HepG2 (cell line): ENCODE measurements around the gene FNDC4. TPM values are rescaled to one million over a fixed set of nuclear protein-coding genes. Genes with fewer than 3 reads are reported as not detected.

Source experiments
- FOXK2 ChIP-seq: fragments of 450-650 bp; IDR thresholded peaks from 2 replicates; pipeline ENCODE4 v1.6.1; 2016
- HIVEP1 ChIP-seq: sonication (generic); formaldehyde crosslinking; IDR thresholded peaks from 2 replicates; pipeline ENCODE4 v1.4.0; 2020; ENCODE audit warnings: mild to moderate bottlenecking, missing genetic modification reagents
- KDM2A ChIP-seq: sonication (generic); formaldehyde crosslinking; IDR thresholded peaks from 2 replicates; pipeline ENCODE4 v1.4.0; 2020; ENCODE audit warnings: low read depth, missing genetic modification reagents, borderline replicate concordance
- MLXIP ChIP-seq: sonication (generic); formaldehyde crosslinking; IDR thresholded peaks from 2 replicates; pipeline ENCODE4 v1.9.0; 2021; ENCODE audit warnings: missing genetic modification reagents, borderline replicate concordance
- NAIF1 ChIP-seq: sonication (generic); formaldehyde crosslinking; IDR thresholded peaks from 2 replicates; pipeline ENCODE4 v1.5.0; 2020; ENCODE audit warnings: mild to moderate bottlenecking, missing genetic modification reagents, borderline replicate concordance
- NR2F1 ChIP-seq, 2 experiments: fragments of 450-650 bp in 1 of 2; formaldehyde crosslinking in 1 of 2; IDR thresholded peaks; 2 replicates each; pipeline versions ENCODE4 v1.5.0 to v1.6.1; 2016 to 2020; ENCODE audit warnings: mild to moderate bottlenecking in 1 of 2, missing compliant biosample characterization in 1 of 2, missing genetic modification reagents in 1 of 2, moderate library complexity in 1 of 2
- RBM22 ChIP-seq: fragments of 200-400 bp; formaldehyde crosslinking; optimal IDR thresholded peaks from 2 replicates; pipeline ENCODE3; 2017; ENCODE audit warnings: mild to moderate bottlenecking, low read length, moderate library complexity
- SMYD3 ChIP-seq: sonication (generic); formaldehyde crosslinking; IDR thresholded peaks from 2 replicates; pipeline ENCODE4 v1.8.1; 2023; ENCODE audit warnings: mild to moderate bottlenecking, missing genetic modification reagents
- SPEN ChIP-seq: sonication (generic); formaldehyde crosslinking; IDR thresholded peaks from 2 replicates; pipeline ENCODE4 v1.5.1; 2020; ENCODE audit warnings: low read depth, mild to moderate bottlenecking, missing genetic modification reagents
- YEATS2 ChIP-seq: sonication (generic); formaldehyde crosslinking; IDR thresholded peaks from 2 replicates; pipeline ENCODE4 v1.4.0; 2020; ENCODE audit warnings: missing genetic modification reagents, borderline replicate concordance
- ZKSCAN1 ChIP-seq: fragments of 150-350 bp; IDR thresholded peaks from 2 replicates; pipeline ENCODE4 v1.6.1; 2014; ENCODE audit warnings: low read length
- ZNF281 ChIP-seq: sonication (generic); formaldehyde crosslinking; IDR thresholded peaks from 2 replicates; pipeline ENCODE4 v1.4.0; 2020; ENCODE audit warnings: missing genetic modification reagents, borderline replicate concordance
- ZNF703 ChIP-seq: sonication (generic); formaldehyde crosslinking; IDR thresholded peaks from 2 replicates; pipeline ENCODE4 v1.5.1; 2020; ENCODE audit warnings: missing genetic modification reagents, mild to moderate bottlenecking, moderate library complexity, borderline replicate concordance
- ZNF747 ChIP-seq: sonication (generic); formaldehyde crosslinking; IDR thresholded peaks from 2 replicates; pipeline ENCODE4 v1.8.1; 2023; ENCODE audit warnings: missing genetic modification reagents, mild to moderate bottlenecking, borderline replicate concordance
- ZNF775 ChIP-seq: sonication (generic); formaldehyde crosslinking; IDR thresholded peaks from 2 replicates; pipeline ENCODE4 v1.4.0; 2020; ENCODE audit warnings: missing genetic modification reagents, mild to moderate bottlenecking, moderate library complexity, borderline replicate concordance
- polyA plus RNA-seq, 8 experiments: library from polyadenylated mRNA; depleted of rRNA in 3 of 8; stranded (reverse) in 7 of 8; unstranded in 1 of 8; fragments of >200 nt; fragmentation: Illumina TruSeq in 4 of 8; extraction: Trizol in 4 of 8; gene quantifications; 2 replicates each; pipeline versions ENCODE4 v1.2.1 to v1.2.3, GENCODE V29; 2011 to 2016; ENCODE audit warnings: low read depth in 4 of 8, missing spikeins in 1 of 8, mixed read lengths in 1 of 8; ENCODE audit not compliant: insufficient read depth in 1 of 8
- total RNA-seq, 5 experiments: library from RNA; depleted of rRNA; stranded (reverse); fragments of >200 nt; fragmentation: Illumina TruSeq; extraction: Trizol; gene quantifications; 2 replicates each; pipeline ENCODE4 v1.2.3, GENCODE V29; 2016; ENCODE audit warnings: low read depth in 1 of 5
- TF ChIP-seq, protein P1 (sequence below): sonication (generic); formaldehyde crosslinking; IDR thresholded peaks from 2 replicates; pipeline ENCODE4 v1.4.0; 2020; ENCODE audit warnings: mild to moderate bottlenecking, low read depth, missing genetic modification reagents
- TF ChIP-seq, protein P2 (sequence below): sonication (generic); formaldehyde crosslinking; IDR thresholded peaks from 2 replicates; pipeline ENCODE4 v1.4.0; 2020; ENCODE audit warnings: missing genetic modification reagents, borderline replicate concordance
- TF ChIP-seq, protein P3 (sequence below): sonication (generic); formaldehyde crosslinking; IDR thresholded peaks from 2 replicates; pipeline ENCODE4 v1.4.0; 2020; ENCODE audit warnings: mild to moderate bottlenecking, missing genetic modification reagents, borderline replicate concordance

FNDC4 gene
- total and polyA plus RNA-seq, 2 of the 13 experiments (the other 11 are each of a cell fraction or from before 2014, with no cell fraction given), result 9.0 to 17.4 TPM

DNA sequence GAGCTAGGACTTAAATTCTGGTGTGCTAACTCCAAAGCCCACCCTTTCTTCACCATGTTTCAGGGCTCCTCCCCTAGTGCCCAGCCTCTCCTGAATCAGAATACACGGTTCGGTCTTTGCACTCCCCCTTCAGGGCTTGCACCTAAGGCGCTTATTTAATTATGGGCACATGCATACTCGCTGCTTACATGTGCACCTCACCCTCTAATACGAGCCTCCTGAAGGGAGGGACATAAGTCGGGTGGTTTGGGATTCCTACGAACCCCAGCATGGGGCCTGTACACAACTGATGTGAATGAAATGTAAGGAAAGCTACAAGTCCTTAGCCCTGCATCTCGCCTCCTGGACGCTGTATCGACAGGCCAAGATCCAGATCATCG lies 5.9 kb downstream of the FNDC4 start (continued):
- TF ChIP-seq MLXIP (no peak), KDM2A (no peak), ZNF281 (CRISPR knock-in tag) (no peak), NR2F1 (CRISPR knock-in tag; IDR thresholded peaks at IDR 0.05) (no peak), YEATS2 (CRISPR knock-in tag) (no peak), FOXK2 (no peak), RBM22 (no peak), HIVEP1 (CRISPR knock-in tag) (no peak), ZNF747 (CRISPR knock-in tag) (no peak), SPEN (no peak), NAIF1 (CRISPR knock-in tag) (no peak), ZNF703 (no peak), ZKSCAN1 (no peak), ZNF775 (CRISPR knock-in tag) (no peak), SMYD3 (CRISPR knock-in tag) (no peak)
- TF ChIP-seq, protein P1, sequence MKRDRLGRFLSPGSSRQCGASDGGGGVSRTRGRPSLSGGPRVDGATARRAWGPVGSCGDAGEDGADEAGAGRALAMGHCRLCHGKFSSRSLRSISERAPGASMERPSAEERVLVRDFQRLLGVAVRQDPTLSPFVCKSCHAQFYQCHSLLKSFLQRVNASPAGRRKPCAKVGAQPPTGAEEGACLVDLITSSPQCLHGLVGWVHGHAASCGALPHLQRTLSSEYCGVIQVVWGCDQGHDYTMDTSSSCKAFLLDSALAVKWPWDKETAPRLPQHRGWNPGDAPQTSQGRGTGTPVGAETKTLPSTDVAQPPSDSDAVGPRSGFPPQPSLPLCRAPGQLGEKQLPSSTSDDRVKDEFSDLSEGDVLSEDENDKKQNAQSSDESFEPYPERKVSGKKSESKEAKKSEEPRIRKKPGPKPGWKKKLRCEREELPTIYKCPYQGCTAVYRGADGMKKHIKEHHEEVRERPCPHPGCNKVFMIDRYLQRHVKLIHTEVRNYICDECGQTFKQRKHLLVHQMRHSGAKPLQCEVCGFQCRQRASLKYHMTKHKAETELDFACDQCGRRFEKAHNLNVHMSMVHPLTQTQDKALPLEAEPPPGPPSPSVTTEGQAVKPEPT (CRISPR knock-in tag), result no peak
- TF ChIP-seq, protein P2, sequence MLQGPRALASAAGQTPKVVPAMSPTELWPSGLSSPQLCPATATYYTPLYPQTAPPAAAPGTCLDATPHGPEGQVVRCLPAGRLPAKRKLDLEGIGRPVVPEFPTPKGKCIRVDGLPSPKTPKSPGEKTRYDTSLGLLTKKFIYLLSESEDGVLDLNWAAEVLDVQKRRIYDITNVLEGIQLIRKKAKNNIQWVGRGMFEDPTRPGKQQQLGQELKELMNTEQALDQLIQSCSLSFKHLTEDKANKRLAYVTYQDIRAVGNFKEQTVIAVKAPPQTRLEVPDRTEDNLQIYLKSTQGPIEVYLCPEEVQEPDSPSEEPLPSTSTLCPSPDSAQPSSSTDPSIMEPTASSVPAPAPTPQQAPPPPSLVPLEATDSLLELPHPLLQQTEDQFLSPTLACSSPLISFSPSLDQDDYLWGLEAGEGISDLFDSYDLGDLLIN, result no peak
- TF ChIP-seq, protein P3, sequence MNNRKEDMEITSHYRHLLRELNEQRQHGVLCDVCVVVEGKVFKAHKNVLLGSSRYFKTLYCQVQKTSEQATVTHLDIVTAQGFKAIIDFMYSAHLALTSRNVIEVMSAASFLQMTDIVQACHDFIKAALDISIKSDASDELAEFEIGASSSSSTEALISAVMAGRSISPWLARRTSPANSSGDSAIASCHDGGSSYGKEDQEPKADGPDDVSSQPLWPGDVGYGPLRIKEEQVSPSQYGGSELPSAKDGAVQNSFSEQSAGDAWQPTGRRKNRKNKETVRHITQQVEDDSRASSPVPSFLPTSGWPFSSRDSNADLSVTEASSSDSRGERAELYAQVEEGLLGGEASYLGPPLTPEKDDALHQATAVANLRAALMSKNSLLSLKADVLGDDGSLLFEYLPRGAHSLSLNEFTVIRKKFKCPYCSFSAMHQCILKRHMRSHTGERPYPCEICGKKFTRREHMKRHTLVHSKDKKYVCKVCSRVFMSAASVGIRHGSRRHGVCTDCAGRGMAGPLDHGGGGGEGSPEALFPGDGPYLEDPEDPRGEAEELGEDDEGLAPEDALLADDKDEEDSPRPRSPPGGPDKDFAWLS (CRISPR knock-in tag), result no peak
